ENCODE measurements around the gene C18orf54.
"Not testable (repeated sequence)": the region's sequence is repeated elsewhere in the genome, so short reads cannot be mapped to it uniquely, and the experiment has no call there.

Gene C18orf54

DNA sequence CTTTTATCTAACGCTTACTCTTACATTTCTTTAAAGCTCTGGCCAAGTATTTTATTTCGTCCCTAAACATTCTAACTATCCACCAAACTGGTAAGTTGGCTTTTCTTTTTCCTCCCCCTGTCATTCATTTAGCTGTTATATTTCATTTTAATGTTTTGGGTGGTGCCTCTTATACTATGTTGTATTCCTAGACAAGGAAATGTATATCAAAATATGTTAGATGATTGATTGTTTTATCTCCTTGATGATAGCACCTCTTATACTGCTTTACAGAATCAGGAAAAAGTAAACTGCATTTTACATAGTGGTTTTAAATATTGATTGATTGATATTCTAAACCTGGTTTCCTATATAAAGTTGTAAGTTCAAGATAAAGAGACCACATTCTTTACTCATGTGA is 23.9 kb downstream of the C18orf54 start:
- no peaks in the 10 kb centered on the region for H3K27me3 ChIP-seq (replicated peaks; ENCODE audit: control insufficient read depth, insufficient read depth, low read length)
- no peak for DNase-seq (ENCODE audit: extremely low read depth, insufficient read length)
- no peaks in the 10 kb centered on the region; the same call in 1 of the 2 replicates for H3K36me3 ChIP-seq (ENCODE audit: control insufficient read depth, insufficient read depth, low read length)
- TF ChIP-seq, protein P1, sequence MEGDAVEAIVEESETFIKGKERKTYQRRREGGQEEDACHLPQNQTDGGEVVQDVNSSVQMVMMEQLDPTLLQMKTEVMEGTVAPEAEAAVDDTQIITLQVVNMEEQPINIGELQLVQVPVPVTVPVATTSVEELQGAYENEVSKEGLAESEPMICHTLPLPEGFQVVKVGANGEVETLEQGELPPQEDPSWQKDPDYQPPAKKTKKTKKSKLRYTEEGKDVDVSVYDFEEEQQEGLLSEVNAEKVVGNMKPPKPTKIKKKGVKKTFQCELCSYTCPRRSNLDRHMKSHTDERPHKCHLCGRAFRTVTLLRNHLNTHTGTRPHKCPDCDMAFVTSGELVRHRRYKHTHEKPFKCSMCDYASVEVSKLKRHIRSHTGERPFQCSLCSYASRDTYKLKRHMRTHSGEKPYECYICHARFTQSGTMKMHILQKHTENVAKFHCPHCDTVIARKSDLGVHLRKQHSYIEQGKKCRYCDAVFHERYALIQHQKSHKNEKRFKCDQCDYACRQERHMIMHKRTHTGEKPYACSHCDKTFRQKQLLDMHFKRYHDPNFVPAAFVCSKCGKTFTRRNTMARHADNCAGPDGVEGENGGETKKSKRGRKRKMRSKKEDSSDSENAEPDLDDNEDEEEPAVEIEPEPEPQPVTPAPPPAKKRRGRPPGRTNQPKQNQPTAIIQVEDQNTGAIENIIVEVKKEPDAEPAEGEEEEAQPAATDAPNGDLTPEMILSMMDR (IDR thresholded peaks at IDR 0.05; ENCODE audit: insufficient read depth, low read length, poor library complexity, severe bottlenecking): no peak
- no peak overlapping the region for H3K4me3 ChIP-seq (replicated peaks; ENCODE audit: low read depth, low read length)

DNA sequence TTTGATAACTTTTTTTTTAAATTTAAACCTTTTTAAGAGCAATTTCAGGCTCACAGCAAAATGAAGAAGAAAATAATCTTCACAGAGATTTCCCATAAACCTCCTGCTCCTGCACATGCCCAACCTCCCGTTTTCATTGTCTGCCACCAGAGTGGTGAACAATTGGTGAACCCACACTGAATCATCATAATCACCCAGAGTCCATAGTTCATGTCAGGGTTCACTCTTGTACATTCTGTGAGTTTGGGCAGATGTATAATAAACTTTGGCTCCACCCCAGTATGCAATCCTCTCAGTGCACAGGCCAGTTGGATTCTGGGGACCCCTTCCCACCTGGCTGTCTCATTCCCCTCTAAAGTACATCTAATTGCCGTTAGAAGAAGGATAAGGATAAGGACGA is 24.4 kb downstream of the C18orf54 start:
- no peak overlapping the region for H3K4me3 ChIP-seq (replicated peaks; ENCODE audit: low read depth, low read length)
- H3K36me3 ChIP-seq (ENCODE audit: control insufficient read depth, insufficient read depth, low read length): no peaks in the 10 kb centered on the region; the same call in 1 of the 2 replicates
- TF ChIP-seq, protein P1 (IDR thresholded peaks at IDR 0.05; ENCODE audit: insufficient read depth, low read length, poor library complexity, severe bottlenecking): no peak
- H3K27me3 ChIP-seq (replicated peaks; ENCODE audit: control insufficient read depth, insufficient read depth, low read length): no peaks in the 10 kb centered on the region
- no peak for DNase-seq (ENCODE audit: extremely low read depth, insufficient read length)

DNA sequence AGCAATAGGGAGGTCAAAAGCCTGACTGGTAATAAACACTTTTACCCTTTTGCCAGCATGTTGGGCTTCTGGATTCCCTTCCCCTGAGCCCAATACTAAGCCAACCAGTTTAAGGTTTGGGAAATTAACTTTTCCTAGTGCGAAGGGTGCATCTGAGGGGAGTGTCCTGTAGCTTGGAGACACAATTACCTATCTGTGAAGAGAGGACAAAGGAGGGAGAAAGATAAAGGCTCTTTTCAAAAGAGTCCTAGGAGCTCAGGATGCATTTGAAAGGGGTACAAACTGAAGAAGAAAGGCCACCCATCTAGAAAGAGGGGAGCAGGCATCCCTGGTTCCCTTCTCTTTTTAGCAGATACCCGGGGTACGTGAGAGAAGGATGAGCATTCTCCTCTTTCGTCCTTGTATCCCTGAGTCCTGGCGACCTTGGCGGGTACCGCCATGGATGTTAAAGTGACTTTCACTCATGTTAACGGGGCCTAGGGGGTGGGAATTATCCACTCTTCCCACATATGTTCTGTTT is 25.1 kb downstream of the C18orf54 start:
- Histone ChIP-seq H3K36me3 (ENCODE audit: control insufficient read depth, insufficient read depth, low read length) (no peaks in the 10 kb centered on the region; the same call in 1 of the 2 replicates), H3K4me3 (replicated peaks; ENCODE audit: low read depth, low read length) (no peak overlapping the region), H3K27me3 (replicated peaks; ENCODE audit: control insufficient read depth, insufficient read depth, low read length) (no peaks in the 10 kb centered on the region)
- TF ChIP-seq, protein P1 (IDR thresholded peaks at IDR 0.05; ENCODE audit: insufficient read depth, low read length, poor library complexity, severe bottlenecking): no peak
- DNase-seq (ENCODE audit: extremely low read depth, insufficient read length): no peak

DNA sequence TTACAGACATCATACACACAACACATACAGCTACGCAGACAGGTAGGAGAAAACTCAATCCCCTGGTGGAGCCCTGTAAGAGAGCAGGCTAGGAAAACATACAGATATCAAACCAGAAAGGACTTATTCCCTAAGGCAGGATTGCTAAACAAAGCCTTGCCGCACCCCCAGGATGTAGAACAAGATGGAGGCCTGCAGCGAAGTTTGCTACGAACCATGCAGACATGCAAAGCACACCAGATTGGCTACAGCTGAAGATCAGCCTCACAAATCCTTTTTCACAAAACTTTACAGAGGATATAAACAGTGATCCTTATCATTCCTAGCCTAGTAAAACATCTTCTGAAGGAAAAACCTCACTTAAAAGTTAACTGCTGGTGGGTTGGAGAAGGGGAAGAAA is 28.3 kb downstream of the C18orf54 start:
- TF ChIP-seq, protein P1 (IDR thresholded peaks at IDR 0.05; ENCODE audit: insufficient read depth, low read length, poor library complexity, severe bottlenecking): no peak
- no peaks in the 10 kb centered on the region for H3K36me3 ChIP-seq (ENCODE audit: control insufficient read depth, insufficient read depth, low read length)
- no peak overlapping the region for H3K4me3 ChIP-seq (replicated peaks; ENCODE audit: low read depth, low read length)
- no peak for DNase-seq (ENCODE audit: extremely low read depth, insufficient read length)
- H3K27me3 ChIP-seq (replicated peaks; ENCODE audit: control insufficient read depth, insufficient read depth, low read length): no peaks in the 10 kb centered on the region

DNA sequence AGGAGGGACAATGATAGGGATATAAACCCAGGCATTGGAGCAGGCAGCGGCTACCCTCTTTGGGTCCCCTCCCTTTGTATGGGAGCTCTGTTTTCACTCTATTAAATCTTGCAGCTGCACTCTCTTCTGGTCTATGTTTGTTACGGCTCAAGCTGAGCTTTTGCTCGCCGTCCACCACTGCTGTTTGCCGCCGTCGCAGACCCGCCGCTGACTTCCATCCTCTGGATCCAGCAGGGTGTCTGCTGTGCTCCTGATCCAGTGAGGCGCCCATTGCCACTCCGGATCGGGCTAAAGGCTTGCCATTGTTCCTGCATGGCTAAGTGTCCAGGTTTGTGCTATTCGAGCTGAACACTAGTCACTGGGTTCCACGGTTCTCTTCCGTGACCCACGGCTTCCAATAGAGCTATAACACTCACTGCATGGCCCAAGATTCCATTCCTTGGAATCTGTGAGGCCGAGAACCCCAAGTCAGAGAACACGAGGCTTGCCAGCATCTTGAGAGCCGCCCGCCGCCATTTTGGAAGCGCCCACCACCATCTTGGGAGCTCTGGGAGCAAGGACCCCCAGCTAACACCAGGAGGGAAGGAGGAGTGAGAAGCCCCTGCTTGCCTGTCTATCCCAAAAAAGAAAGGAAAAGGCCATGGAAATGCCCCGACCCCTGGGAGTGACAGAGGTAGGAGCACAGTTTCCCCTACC is 29.2 kb downstream of the C18orf54 start:
- not testable (repeated sequence) for H3K36me3 ChIP-seq (ENCODE audit: control insufficient read depth, insufficient read depth, low read length)

DNA sequence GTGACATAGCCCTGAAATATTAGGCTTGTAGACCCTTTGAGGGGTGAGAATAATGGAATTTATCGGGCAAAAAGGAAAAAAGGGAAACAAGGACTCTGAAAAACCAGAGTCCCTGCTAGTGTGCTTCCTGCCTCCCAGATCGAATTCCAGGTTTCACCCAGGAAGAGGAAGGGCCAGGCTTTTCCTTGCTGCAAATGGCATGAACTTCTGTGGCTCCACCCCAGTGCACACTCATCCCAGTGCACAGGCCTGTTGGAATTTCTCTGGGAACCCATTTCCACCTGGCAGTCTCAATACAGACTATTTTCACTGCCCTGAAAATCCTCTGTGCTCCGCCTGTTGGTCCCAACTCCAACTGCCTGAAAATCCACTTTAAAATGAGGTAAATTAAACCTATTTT is 29.9 kb downstream of the C18orf54 start:
- Histone ChIP-seq H3K4me3 (replicated peaks; ENCODE audit: low read depth, low read length) (no peak overlapping the region), H3K36me3 (ENCODE audit: control insufficient read depth, insufficient read depth, low read length) (no peaks in the 10 kb centered on the region), H3K27me3 (replicated peaks; ENCODE audit: control insufficient read depth, insufficient read depth, low read length) (no peaks in the 10 kb centered on the region)
- TF ChIP-seq, protein P1 (IDR thresholded peaks at IDR 0.05; ENCODE audit: insufficient read depth, low read length, poor library complexity, severe bottlenecking): no peak
- no peak for DNase-seq (ENCODE audit: extremely low read depth, insufficient read length)

More for the DNA sequence above, 29.2 kb downstream of the C18orf54 start:
- H3K27me3 ChIP-seq (replicated peaks; ENCODE audit: control insufficient read depth, insufficient read depth, low read length); H3K4me3 ChIP-seq (replicated peaks; ENCODE audit: low read depth, low read length); DNase-seq (ENCODE audit: extremely low read depth, insufficient read length): not testable (repeated sequence)

Measured in GM06990 (cell line).